Suprapubic skin (tissue), 4 donors: Measurements from ENCODE around the gene SRPX.

ENCODE experiments used
- EP300 ChIP-seq: sonication (generic); formaldehyde crosslinking; IDR thresholded peaks from one replicate; pipeline ENCODE4 v1.6.1; 2017; ENCODE audit warnings: antibody characterized with exemption
- POLR2A ChIP-seq, 2 donors: fragments of 450-650 bp; IDR thresholded peaks; one replicate each; pipeline ENCODE4 v1.6.1; 2017; ENCODE audit warnings: antibody characterized with exemption in 2 of 2, mild to moderate bottlenecking in 2 of 2, moderate library complexity in 2 of 2
- POLR2AphosphoS5 ChIP-seq, 3 donors: sonication (generic); formaldehyde crosslinking; IDR thresholded peaks; one replicate each; pipeline ENCODE4 v1.6.1; 2017; ENCODE audit warnings: antibody characterized with exemption in 3 of 3
- TF ChIP-seq, protein P1 (sequence below), 2 donors: fragments of 200-600 bp in 1 of 2; fragments of 450-650 bp in 1 of 2; sonication (generic) in 1 of 2; IDR thresholded peaks; one replicate each; pipeline ENCODE4 v1.5.1; 2016 to 2019; ENCODE audit warnings: antibody characterized with exemption in 2 of 2, mild to moderate bottlenecking in 1 of 2, moderate library complexity in 1 of 2

GRCh38 chrX:38150993-38151392 lies 69.7 kb downstream of the SRPX start:
- no peak for TF ChIP-seq POLR2A (IDR thresholded peaks at IDR 0.05)
- TF ChIP-seq, protein P1, sequence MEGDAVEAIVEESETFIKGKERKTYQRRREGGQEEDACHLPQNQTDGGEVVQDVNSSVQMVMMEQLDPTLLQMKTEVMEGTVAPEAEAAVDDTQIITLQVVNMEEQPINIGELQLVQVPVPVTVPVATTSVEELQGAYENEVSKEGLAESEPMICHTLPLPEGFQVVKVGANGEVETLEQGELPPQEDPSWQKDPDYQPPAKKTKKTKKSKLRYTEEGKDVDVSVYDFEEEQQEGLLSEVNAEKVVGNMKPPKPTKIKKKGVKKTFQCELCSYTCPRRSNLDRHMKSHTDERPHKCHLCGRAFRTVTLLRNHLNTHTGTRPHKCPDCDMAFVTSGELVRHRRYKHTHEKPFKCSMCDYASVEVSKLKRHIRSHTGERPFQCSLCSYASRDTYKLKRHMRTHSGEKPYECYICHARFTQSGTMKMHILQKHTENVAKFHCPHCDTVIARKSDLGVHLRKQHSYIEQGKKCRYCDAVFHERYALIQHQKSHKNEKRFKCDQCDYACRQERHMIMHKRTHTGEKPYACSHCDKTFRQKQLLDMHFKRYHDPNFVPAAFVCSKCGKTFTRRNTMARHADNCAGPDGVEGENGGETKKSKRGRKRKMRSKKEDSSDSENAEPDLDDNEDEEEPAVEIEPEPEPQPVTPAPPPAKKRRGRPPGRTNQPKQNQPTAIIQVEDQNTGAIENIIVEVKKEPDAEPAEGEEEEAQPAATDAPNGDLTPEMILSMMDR (IDR thresholded peaks at IDR 0.05): no peak
- TF ChIP-seq EP300: no peak
- no peak for TF ChIP-seq POLR2AphosphoS5 (IDR thresholded peaks at IDR 0.05)
